Coronary artery (tissue), 2 donors: ENCODE results near the gene TAF5.

Experiments used
- DNase-seq: peaks from one replicate; pipeline ENCODE4 v3.0.0-alpha.2; 2017; ENCODE audit warnings: low spot score
- H3K27ac ChIP-seq, 2 donors: fragments of 200-600 bp; sonication (generic); one replicate each; pipeline ENCODE4 v1.5.1; 2016 to 2019
- H3K4me3 ChIP-seq: fragments of 200-600 bp; sonication (generic); 2 replicates; pipeline ENCODE4 v1.5.1; 2016; ENCODE audit warnings: mild to moderate bottlenecking, moderate library complexity
- CTCF ChIP-seq: fragments of 200-600 bp; sonication (generic); IDR thresholded peaks from one replicate; pipeline ENCODE4 v1.5.1; 2019; ENCODE audit warnings: antibody characterized with exemption

Gene TAF5

GRCh38 chr10:103367782-103368518, at the start of gene TAF5:
TAF5 (plus strand) TSS chr10:103367976; CDS start chr10:103367990, 14 bp downstream.
- TF ChIP-seq CTCF = no peak
- DNase-seq = peak; percentile 93
- H3K27ac ChIP-seq = peak within 1 kb of the TSS; percentile 74 to 93
- peak within 1 kb of the TSS; percentile 99 for H3K4me3 ChIP-seq

- DNase-seq = no peak
- Histone ChIP-seq H3K27ac (no peak overlapping the region), H3K4me3 (no peak overlapping the region)
- no peak for TF ChIP-seq CTCF
Measured at GRCh38 chr10:103327906-103328305, 39.9 kb upstream of the TAF5 start.

GRCh38 chr10:103333934-103334520, 33.7 kb upstream of the TAF5 start:
- Histone ChIP-seq H3K27ac (no peak overlapping the region), H3K4me3 (no peak overlapping the region)
- DNase-seq = no peak
- TF ChIP-seq CTCF = no peak

GRCh38 chr10:103334567-103334966, 33.2 kb upstream of the TAF5 start:
- Histone ChIP-seq H3K27ac (no peak overlapping the region), H3K4me3 (no peak overlapping the region)
- no peak for TF ChIP-seq CTCF
- no peak for DNase-seq

- H3K4me3 ChIP-seq = no peak overlapping the region
- no peak for DNase-seq
- H3K27ac ChIP-seq = no peak overlapping the region
- no peak for TF ChIP-seq CTCF
Measured at GRCh38 chr10:103336370-103336769, 31.4 kb upstream of the TAF5 start.

- no peak for DNase-seq
- Histone ChIP-seq H3K4me3 (peak overlapping the region; percentile 82), H3K27ac (peak overlapping the region; percentile 81 to 84)
- TF ChIP-seq CTCF = no peak
Measured at GRCh38 chr10:103350175-103350516, 17.6 kb upstream of the TAF5 start.
